LNCaP clone FGC (cell line): Measurements from ENCODE around the gene PSEN1.

Source experiments
- DNase-seq: peaks from one replicate; pipeline ENCODE4 v3.0.0-alpha.2; 2011; ENCODE audit warnings: low read depth
- H3K4me3 ChIP-seq: 2 replicates; pipeline ENCODE4 v1.5.1; 2011; ENCODE audit warnings: mild to moderate bottlenecking, low read depth, low read length, control low read depth
- TF ChIP-seq, protein P1 (sequence below): IDR thresholded peaks from 2 replicates; pipeline ENCODE4 v1.5.1; 2012; ENCODE audit warnings: mild to moderate bottlenecking; ENCODE audit not compliant: control insufficient read depth, insufficient read depth; ENCODE audit errors: extremely low read depth

PSEN1 gene

DNA sequence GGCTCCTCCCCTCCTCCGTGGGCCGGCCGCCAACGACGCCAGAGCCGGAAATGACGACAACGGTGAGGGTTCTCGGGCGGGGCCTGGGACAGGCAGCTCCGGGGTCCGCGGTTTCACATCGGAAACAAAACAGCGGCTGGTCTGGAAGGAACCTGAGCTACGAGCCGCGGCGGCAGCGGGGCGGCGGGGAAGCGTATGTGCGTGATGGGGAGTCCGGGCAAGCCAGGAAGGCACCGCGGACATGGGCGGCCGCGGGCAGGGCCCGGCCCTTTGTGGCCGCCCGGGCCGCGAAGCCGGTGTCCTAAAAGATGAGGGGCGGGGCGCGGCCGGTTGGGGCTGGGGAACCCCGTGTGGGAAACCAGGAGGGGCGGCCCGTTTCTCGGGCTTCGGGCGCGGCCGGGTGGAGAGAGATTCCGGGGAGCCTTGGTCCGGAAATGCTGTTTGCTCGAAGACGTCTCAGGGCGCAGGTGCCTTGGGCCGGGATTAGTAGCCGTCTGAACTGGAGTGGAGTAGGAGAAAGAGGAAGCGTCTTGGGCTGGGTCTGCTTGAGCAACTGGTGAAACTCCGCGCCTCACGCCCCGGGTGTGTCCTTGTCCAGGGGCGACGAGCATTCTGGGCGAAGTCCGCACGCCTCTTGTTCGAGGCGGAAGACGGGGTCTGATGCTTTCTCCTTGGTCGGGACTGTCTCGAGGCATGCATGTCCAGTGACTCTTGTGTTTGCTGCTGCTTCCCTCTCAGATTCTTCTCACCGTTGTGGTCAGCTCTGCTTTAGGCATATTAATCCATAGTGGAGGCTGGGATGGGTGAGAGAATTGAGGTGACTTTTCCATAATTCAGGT, at the start of gene PSEN1:
TSS of gene PSEN1 (plus strand) at position 121 of the 839 bp plus-strand sequence. CDS start 11,513 bp downstream, outside the sequence.
- H3K4me3 ChIP-seq, result peak within 1 kb of the TSS; percentile 65
- TF ChIP-seq, protein P1, sequence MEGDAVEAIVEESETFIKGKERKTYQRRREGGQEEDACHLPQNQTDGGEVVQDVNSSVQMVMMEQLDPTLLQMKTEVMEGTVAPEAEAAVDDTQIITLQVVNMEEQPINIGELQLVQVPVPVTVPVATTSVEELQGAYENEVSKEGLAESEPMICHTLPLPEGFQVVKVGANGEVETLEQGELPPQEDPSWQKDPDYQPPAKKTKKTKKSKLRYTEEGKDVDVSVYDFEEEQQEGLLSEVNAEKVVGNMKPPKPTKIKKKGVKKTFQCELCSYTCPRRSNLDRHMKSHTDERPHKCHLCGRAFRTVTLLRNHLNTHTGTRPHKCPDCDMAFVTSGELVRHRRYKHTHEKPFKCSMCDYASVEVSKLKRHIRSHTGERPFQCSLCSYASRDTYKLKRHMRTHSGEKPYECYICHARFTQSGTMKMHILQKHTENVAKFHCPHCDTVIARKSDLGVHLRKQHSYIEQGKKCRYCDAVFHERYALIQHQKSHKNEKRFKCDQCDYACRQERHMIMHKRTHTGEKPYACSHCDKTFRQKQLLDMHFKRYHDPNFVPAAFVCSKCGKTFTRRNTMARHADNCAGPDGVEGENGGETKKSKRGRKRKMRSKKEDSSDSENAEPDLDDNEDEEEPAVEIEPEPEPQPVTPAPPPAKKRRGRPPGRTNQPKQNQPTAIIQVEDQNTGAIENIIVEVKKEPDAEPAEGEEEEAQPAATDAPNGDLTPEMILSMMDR, result no peak
- peak; percentile 31 for DNase-seq

DNA sequence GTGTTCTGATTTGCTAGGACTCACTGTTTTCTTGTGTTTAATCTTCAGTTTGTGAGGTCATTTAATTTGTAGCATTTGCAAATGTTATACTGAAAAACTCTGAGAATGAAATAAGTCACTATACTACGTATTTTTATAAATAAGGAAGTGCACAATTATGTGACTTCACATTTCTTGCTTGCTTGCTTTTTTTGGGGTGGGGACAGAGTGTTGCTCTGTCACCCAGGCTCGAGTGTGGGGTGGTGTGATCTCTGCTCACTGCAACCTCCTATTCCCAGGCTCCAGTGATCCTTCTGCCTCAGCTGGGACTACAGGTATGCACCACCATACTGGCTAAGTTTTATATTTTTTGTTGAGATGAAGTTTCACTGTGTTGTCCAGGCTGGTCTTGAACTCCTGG, 45.3 kb upstream of the PSEN1 start:
- no peak for DNase-seq
- TF ChIP-seq, protein P1, result no peak
- H3K4me3 ChIP-seq, result no peak overlapping the region

- DNase-seq, result no peak
- TF ChIP-seq, protein P1, result no peak
- no peak overlapping the region for H3K4me3 ChIP-seq
Observed at GRCh38 chr14:73097421-73097820, 38.9 kb upstream of the PSEN1 start.

GRCh38 chr14:73100334-73100733, 36.0 kb upstream of the PSEN1 start:
- TF ChIP-seq, protein P1, result no peak
- H3K4me3 ChIP-seq, result no peak overlapping the region
- DNase-seq, result no peak

GRCh38 chr14:73102806-73103497, 33.4 kb upstream of the PSEN1 start:
- DNase-seq, result no peak
- H3K4me3 ChIP-seq, result no peak overlapping the region
- TF ChIP-seq, protein P1, result no peak

- DNase-seq, result peak; percentile 99
- TF ChIP-seq, protein P1, result no peak
- no peak overlapping the region for H3K4me3 ChIP-seq
Observed at GRCh38 chr14:73105050-73105449, 31.3 kb upstream of the PSEN1 start.

- no peak overlapping the region for H3K4me3 ChIP-seq
- TF ChIP-seq, protein P1, result no peak
Observed at GRCh38 chr14:73105727-73106126, 30.6 kb upstream of the PSEN1 start.

More at GRCh38 chr14:73105727-73106126, 30.6 kb upstream of the PSEN1 start:
- no peak for DNase-seq
